CD4-positive, alpha-beta T cell (primary cell): ENCODE measurements around the gene FAM9A. TPM values are rescaled to one million over a fixed set of nuclear protein-coding genes. Genes with fewer than 3 reads are reported as not detected.

Source experiments
- ATAC-seq: fragments of 200-7000 bp; cut with Tn5 transposase; one replicate; pipeline ENCODE4 v1.10.0; 2022; ENCODE audit warnings: mild to moderate bottlenecking; ENCODE audit not compliant: poor library complexity
- CTCF ChIA-PET: fragments of 350-600 bp; sonication (Branson Sonifier 250); formaldehyde crosslinking; loops from one replicate; lab custom pipeline; 2021; ENCODE audit warnings: antibody characterized with exemption, inconsistent platforms; lab: Charles Lee
- POLR2A ChIA-PET: fragments of 350-600 bp; sonication (Branson Sonifier 250); formaldehyde crosslinking; loops from one replicate; lab custom pipeline; 2021; ENCODE audit warnings: antibody characterized with exemption, inconsistent platforms; lab: Charles Lee
- DNase-seq, 14 experiments: peaks; one replicate each; pipeline ENCODE4 v3.0.0-alpha.2; 2013 to 2020; ENCODE audit warnings: mixed read lengths in 2 of 14
- H3K27ac ChIP-seq, 2 donors: one replicate each; pipeline versions ENCODE4 v1.5.1 to v1.7.0; 2013; ENCODE audit warnings: low read length in 2 of 2, low read depth in 1 of 2, mild to moderate bottlenecking in 1 of 2
- H3K27me3 ChIP-seq, 2 experiments: 1 replicate in 1 of 2; 2 replicates in 1 of 2; pipeline versions ENCODE4 v1.6.1 to v1.7.0; 2013; ENCODE audit warnings: low read length in 2 of 2, control low read depth in 1 of 2, mild to moderate bottlenecking in 1 of 2, moderate library complexity in 1 of 2; ENCODE audit not compliant: insufficient read depth in 2 of 2, control insufficient read depth in 1 of 2
- H3K36me3 ChIP-seq: one replicate; pipeline ENCODE4 v1.6.1; 2013; ENCODE audit warnings: low read length, control low read depth; ENCODE audit not compliant: insufficient read depth
- H3K4me1 ChIP-seq: one replicate; pipeline ENCODE4 v1.6.1; 2013; ENCODE audit warnings: low read length, control low read depth; ENCODE audit not compliant: insufficient read depth
- H3K4me3 ChIP-seq: one replicate; pipeline ENCODE4 v1.5.1; 2013; ENCODE audit warnings: mild to moderate bottlenecking, low read length, moderate library complexity
- H3K9me3 ChIP-seq, 2 experiments: 1 replicate in 1 of 2; 2 replicates in 1 of 2; pipeline versions ENCODE4 v1.6.1 to v1.7.0; 2013; ENCODE audit warnings: low read length in 2 of 2, mild to moderate bottlenecking in 2 of 2, control low read depth in 1 of 2, moderate library complexity in 1 of 2; ENCODE audit not compliant: control insufficient read depth in 1 of 2, insufficient read depth in 1 of 2
- H3K27ac Mint-ChIP-seq: one replicate; pipeline ENCODE4 v1.8.0; 2020; ENCODE audit warnings: mixed read lengths
- H3K27me3 Mint-ChIP-seq: one replicate; pipeline ENCODE4 v1.8.0; 2021; ENCODE audit warnings: mixed read lengths
- H3K36me3 Mint-ChIP-seq: one replicate; pipeline ENCODE4 v1.8.0; 2021; ENCODE audit warnings: low read depth, mixed read lengths
- H3K4me1 Mint-ChIP-seq: one replicate; pipeline ENCODE4 v1.8.0; 2021; ENCODE audit warnings: low read depth, mixed read lengths
- H3K4me3 Mint-ChIP-seq: one replicate; pipeline ENCODE4 v1.8.0; 2020; ENCODE audit warnings: mild to moderate bottlenecking, mixed read lengths
- H3K9me3 Mint-ChIP-seq: one replicate; pipeline ENCODE4 v1.8.0; 2020; ENCODE audit warnings: mixed read lengths
- intact Hi-C, 2 experiments: fragments of 100-400 bp; cut with DNase I in 1 of 2; cut with micrococcal nuclease in 1 of 2; formaldehyde crosslinking; loops; one replicate each; pipeline versions ENCODE4 v1.15.1 to v1.9.0; 2023 to 2025; cut with DNase I, micrococcal nuclease
- total RNA-seq, 174 experiments: library from RNA in 2 of 174; stranded (reverse) in 2 of 174; gene quantifications; one replicate each; pipeline ENCODE4 v1.2.3 and lab custom pipeline; 2021 to 2026
- TF ChIP-seq, protein P1 (sequence below): fragments of 200-600 bp; IDR thresholded peaks from one replicate; pipeline ENCODE4 v1.8.0; 2022; ENCODE audit warnings: antibody characterized with exemption, mild to moderate bottlenecking

The FAM9A gene
- total RNA-seq, 2 experiments from 2014 or later = not detected

DNA sequence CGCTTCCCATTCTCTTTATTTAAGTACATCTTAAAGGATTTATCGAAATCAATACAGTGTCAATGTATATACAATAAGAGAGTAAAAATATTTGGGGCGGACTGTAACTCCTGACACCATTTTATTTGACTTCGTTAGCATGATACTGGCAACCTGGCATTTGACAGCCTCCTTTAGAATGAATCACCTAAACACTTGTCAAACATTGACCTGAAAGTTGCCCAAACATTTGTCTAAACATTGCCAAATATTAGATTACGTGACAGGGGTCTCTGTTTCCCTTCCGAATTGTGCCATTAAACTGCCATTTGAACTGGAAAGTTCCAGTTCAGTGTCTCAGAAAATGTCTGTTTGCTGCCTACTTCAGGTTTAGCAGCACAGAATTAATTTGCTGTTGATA lies 20.8 kb upstream of the FAM9A start:
- ATAC-seq = no peak
- Histone ChIP-seq H3K4me3 (no peak overlapping the region), H3K27ac (no peak overlapping the region), H3K27me3 (peaks cover 0 to 3% of the 10 kb centered on the region in 2 experiments), H3K36me3 (no peaks in the 10 kb centered on the region), H3K9me3 (no peaks in the 10 kb centered on the region), H3K4me1 (no peaks in the 10 kb centered on the region)
- H3K27me3 Mint-ChIP-seq = peaks cover 15% of the 10 kb centered on the region
- H3K4me3 Mint-ChIP-seq = no peak overlapping the region
- H3K4me1 Mint-ChIP-seq = no peaks in the 10 kb centered on the region
- ChIA-PET CTCF (no interaction called here), POLR2A (no interaction called here)
- no peaks in the 10 kb centered on the region for H3K36me3 Mint-ChIP-seq
- intact Hi-C loops = no loop called here
- no peak overlapping the region for H3K27ac Mint-ChIP-seq
- no peak for DNase-seq
- H3K9me3 Mint-ChIP-seq = no peaks in the 10 kb centered on the region
- TF ChIP-seq, protein P1, sequence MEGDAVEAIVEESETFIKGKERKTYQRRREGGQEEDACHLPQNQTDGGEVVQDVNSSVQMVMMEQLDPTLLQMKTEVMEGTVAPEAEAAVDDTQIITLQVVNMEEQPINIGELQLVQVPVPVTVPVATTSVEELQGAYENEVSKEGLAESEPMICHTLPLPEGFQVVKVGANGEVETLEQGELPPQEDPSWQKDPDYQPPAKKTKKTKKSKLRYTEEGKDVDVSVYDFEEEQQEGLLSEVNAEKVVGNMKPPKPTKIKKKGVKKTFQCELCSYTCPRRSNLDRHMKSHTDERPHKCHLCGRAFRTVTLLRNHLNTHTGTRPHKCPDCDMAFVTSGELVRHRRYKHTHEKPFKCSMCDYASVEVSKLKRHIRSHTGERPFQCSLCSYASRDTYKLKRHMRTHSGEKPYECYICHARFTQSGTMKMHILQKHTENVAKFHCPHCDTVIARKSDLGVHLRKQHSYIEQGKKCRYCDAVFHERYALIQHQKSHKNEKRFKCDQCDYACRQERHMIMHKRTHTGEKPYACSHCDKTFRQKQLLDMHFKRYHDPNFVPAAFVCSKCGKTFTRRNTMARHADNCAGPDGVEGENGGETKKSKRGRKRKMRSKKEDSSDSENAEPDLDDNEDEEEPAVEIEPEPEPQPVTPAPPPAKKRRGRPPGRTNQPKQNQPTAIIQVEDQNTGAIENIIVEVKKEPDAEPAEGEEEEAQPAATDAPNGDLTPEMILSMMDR = no peak

DNA sequence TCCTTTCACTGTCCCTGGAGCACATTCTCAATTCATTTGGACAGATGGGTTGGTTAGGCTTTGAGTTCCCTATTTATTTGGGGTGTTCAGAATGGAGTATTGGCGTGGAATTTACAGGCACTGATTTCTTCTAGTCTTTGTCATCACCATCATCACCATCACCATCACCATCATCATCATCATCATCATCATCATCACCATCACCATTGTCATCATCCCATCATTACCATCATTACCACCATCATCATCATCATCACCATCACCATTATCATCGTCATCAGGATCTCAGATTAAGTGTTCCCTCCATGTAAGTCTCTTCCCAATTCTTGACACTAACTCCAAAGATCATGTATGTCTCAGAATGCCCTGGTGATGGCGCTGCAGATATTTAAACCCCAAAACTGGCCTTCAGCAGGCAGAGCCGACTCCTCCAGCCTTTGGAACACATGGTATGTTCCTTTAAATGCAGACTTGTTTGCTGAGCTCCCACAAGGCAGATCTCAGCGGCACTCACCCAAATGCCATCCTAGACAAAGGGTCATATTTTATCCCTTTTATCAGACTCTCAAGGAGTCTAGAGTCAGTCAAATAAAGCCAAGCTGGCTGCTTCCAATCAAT lies 19.8 kb upstream of the FAM9A start:
- DNase-seq = no peak
- Histone ChIP-seq H3K27me3 (peaks cover 0 to 3% of the 10 kb centered on the region in 2 experiments), H3K4me3 (no peak overlapping the region), H3K4me1 (no peaks in the 10 kb centered on the region), H3K36me3 (no peaks in the 10 kb centered on the region), H3K27ac (no peak overlapping the region), H3K9me3 (no peaks in the 10 kb centered on the region)
- Mint-ChIP-seq H3K36me3 (no peaks in the 10 kb centered on the region), H3K9me3 (no peaks in the 10 kb centered on the region), H3K4me3 (no peak overlapping the region), H3K27ac (no peak overlapping the region), H3K4me1 (no peaks in the 10 kb centered on the region), H3K27me3 (peaks cover 8% of the 10 kb centered on the region)
- intact Hi-C loops = loop anchor here in 1 of 2 experiments (2.0 kb wide), 1 partner anchor 888 kb away; no protein-coding TSS in a partner anchor
- ChIA-PET POLR2A (no interaction called here), CTCF (no interaction called here)
- no peak for ATAC-seq
- TF ChIP-seq, protein P1 = no peak

DNA sequence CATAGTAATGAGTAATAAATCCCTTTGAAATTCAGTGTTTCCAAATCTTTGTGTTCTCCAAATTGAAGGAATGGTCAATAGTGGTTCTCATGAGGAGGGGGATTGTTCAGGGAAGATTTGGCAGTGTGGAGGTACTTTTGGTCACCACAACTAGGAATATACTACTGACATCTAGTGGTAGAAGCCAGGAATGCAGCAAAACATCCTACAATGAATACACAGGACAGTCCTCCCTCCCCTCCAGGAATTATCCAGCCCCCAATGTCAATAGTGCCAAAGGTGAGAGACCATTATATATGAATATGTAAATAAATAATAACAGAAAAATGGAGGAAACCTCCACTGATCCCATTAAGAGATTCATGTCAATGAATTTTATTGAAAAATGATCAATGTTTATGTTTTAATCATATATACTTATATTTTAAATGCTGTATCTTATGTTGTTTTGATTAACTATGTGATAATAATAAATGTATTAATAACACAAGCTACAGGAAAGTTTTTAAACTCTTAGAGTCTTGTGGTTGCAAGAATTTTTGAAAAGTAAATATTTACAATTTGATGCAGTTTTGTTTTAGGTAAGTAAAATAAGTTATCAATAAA lies 14.4 kb upstream of the FAM9A start:
- intact Hi-C loops = loop anchor here (1.0 to 10.0 kb wide), 5 partner anchors 71 to 1309 kb away; no protein-coding TSS in a partner anchor
- POLR2A ChIA-PET = no interaction called here
- CTCF ChIA-PET = no interaction called here
- Mint-ChIP-seq H3K36me3 (no peaks in the 10 kb centered on the region), H3K27ac (no peak overlapping the region), H3K4me1 (no peaks in the 10 kb centered on the region), H3K4me3 (no peak overlapping the region), H3K27me3 (peaks cover 5% of the 10 kb centered on the region), H3K9me3 (no peaks in the 10 kb centered on the region)
- H3K4me3 ChIP-seq = no peak overlapping the region
- TF ChIP-seq, protein P1 = peak; percentile 69
- no peaks in the 10 kb centered on the region for H3K36me3 ChIP-seq
- no peaks in the 10 kb centered on the region for H3K9me3 ChIP-seq
- H3K27me3 ChIP-seq = no peaks in the 10 kb centered on the region
- no peak for ATAC-seq
- no peak overlapping the region for H3K27ac ChIP-seq
- DNase-seq = peak in 5 of 14 experiments; percentile 5 to 51 (median 49)
- no peaks in the 10 kb centered on the region for H3K4me1 ChIP-seq
